Lower lobe of right lung (tissue), 2 donors: Measurements from ENCODE around the gene SRCAP. TPM values are rescaled to one million over a fixed set of nuclear protein-coding genes. Genes with fewer than 3 reads are reported as not detected.

Source experiments
- ATAC-seq, 2 donors: fragments of 200-7000 bp; cut with Tn5 transposase; one replicate each; pipeline ENCODE4 v1.9.1; 2020 to 2022; ENCODE audit warnings: mild to moderate bottlenecking in 2 of 2, moderate library complexity in 2 of 2
- DNase-seq: peaks from one replicate; pipeline ENCODE4 v3.0.0-alpha.2; 2020
- H3K27ac ChIP-seq: fragments of 200-600 bp; one replicate; pipeline ENCODE4 v1.8.0; 2022
- H3K27me3 ChIP-seq: fragments of 200-600 bp; one replicate; pipeline ENCODE4 v1.8.0; 2022; ENCODE audit warnings: low read depth
- H3K36me3 ChIP-seq: fragments of 200-600 bp; one replicate; pipeline ENCODE4 v1.8.0; 2022; ENCODE audit warnings: mild to moderate bottlenecking
- H3K4me1 ChIP-seq: fragments of 200-600 bp; one replicate; pipeline ENCODE4 v1.8.0; 2022
- H3K4me3 ChIP-seq: fragments of 200-600 bp; one replicate; pipeline ENCODE4 v1.8.0; 2022; ENCODE audit warnings: mild to moderate bottlenecking
- H3K9me3 ChIP-seq: fragments of 200-600 bp; one replicate; pipeline ENCODE4 v1.8.0; 2022
- intact Hi-C: fragments of 100-400 bp; cut with DNase I; formaldehyde crosslinking; loops from one replicate; pipeline ENCODE4 v1.11.0; 2022
- total RNA-seq: library from RNA; stranded (reverse); fragmentation: NEBNext Ultra II Directional; extraction: Animal tissue kit (Norgen Biotek cat#: 25700); gene quantifications from one replicate; pipeline ENCODE4 v1.2.1, GENCODE V29; 2021
- TF ChIP-seq, protein P1 (sequence below): fragments of 200-600 bp; IDR thresholded peaks from one replicate; pipeline ENCODE4 v1.8.0; 2022; ENCODE audit warnings: antibody characterized with exemption, mild to moderate bottlenecking
- donor health status: DM: no; HTN: yes; CAD: no; lungs with severe emphysema.

Gene SRCAP
- total RNA-seq, 1 donor from 2014 or later, result 73.8 TPM

- ATAC-seq (no peak), DNase-seq (no peak)
- intact Hi-C loops, result no loop called here
- peaks cover 45% of the 10 kb centered on the region for H3K4me1 ChIP-seq
- H3K36me3 ChIP-seq, result peaks cover 64% of the 10 kb centered on the region
- H3K4me3 ChIP-seq, result peak overlapping the region; percentile 52
- peak overlapping the region; percentile 82 for H3K27ac ChIP-seq
- no peaks in the 10 kb centered on the region for H3K9me3 ChIP-seq
- no peaks in the 10 kb centered on the region for H3K27me3 ChIP-seq
- TF ChIP-seq, protein P1, sequence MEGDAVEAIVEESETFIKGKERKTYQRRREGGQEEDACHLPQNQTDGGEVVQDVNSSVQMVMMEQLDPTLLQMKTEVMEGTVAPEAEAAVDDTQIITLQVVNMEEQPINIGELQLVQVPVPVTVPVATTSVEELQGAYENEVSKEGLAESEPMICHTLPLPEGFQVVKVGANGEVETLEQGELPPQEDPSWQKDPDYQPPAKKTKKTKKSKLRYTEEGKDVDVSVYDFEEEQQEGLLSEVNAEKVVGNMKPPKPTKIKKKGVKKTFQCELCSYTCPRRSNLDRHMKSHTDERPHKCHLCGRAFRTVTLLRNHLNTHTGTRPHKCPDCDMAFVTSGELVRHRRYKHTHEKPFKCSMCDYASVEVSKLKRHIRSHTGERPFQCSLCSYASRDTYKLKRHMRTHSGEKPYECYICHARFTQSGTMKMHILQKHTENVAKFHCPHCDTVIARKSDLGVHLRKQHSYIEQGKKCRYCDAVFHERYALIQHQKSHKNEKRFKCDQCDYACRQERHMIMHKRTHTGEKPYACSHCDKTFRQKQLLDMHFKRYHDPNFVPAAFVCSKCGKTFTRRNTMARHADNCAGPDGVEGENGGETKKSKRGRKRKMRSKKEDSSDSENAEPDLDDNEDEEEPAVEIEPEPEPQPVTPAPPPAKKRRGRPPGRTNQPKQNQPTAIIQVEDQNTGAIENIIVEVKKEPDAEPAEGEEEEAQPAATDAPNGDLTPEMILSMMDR, result no peak
Observed at GRCh38 chr16:30656974-30657865, 41.8 kb upstream of the SRCAP start.

- Histone ChIP-seq H3K27me3 (no peaks in the 10 kb centered on the region), H3K4me1 (peaks cover 45% of the 10 kb centered on the region), H3K9me3 (no peaks in the 10 kb centered on the region), H3K27ac (peak within 1 kb of the TSS; percentile 98), H3K36me3 (peaks cover 64% of the 10 kb centered on the region), H3K4me3 (peak within 1 kb of the TSS; percentile 79)
- ATAC-seq (peak; percentile 92 to 94), DNase-seq (peak; percentile 100)
- TF ChIP-seq, protein P1, result peak; percentile 84
- intact Hi-C loops, result no loop called here
Observed at GRCh38 chr16:30657866-30658730, 40.9 kb upstream of the SRCAP start, which contains the start of gene FBRS. Gene FBRS (plus strand): TSS chr16:30658431. CDS start chr16:30659519, 1,088 bp downstream.

DNA sequence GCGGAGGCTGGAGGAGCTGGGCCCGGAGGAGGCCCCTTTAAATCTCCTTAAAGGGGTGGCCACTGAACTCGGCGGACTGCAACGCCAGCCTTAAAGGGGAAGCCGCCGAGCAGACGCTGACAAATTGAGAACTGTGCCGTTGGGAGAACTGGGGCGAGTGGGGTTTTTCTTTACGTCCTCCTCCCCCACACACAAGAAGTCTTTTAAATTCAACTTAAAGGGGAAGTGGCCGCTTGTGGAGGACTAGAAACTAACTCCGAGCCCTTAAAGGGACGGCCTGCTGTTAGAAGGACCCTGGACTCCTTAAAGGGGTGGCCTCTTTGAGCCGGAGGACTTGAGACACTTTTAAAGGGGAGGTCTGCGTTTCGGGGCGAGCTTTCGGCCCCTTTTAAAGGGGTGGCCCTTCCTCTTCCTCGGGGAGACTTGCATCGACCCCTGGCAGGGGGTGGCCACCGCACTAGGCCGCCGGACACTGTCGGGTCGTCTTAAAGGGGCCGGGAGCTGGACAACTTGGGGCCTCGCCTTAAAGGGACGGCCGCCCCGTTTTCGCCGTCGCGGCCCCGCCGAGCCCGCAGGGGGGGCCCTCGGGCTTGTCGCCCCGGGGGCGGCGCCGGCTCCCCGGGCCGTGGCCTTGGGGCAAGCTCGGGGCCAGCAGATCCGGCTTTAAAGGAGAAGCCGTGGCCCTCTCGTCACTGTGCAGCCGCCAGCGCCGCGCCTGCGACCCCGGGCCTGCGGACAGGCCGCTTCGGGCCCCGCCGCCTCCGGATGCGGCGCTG lies 40.1 kb upstream of the SRCAP start:
- peaks cover 64% of the 10 kb centered on the region for H3K36me3 ChIP-seq
- H3K9me3 ChIP-seq, result no peaks in the 10 kb centered on the region
- TF ChIP-seq, protein P1, result no peak
- peaks cover 53% of the 10 kb centered on the region for H3K4me1 ChIP-seq
- H3K27ac ChIP-seq, result peak overlapping the region; percentile 98
- H3K27me3 ChIP-seq, result no peaks in the 10 kb centered on the region
- ATAC-seq (peak; percentile 48 to 56), DNase-seq (peak; percentile 84)
- intact Hi-C loops, result no loop called here
- peak overlapping the region; percentile 79 for H3K4me3 ChIP-seq

DNA sequence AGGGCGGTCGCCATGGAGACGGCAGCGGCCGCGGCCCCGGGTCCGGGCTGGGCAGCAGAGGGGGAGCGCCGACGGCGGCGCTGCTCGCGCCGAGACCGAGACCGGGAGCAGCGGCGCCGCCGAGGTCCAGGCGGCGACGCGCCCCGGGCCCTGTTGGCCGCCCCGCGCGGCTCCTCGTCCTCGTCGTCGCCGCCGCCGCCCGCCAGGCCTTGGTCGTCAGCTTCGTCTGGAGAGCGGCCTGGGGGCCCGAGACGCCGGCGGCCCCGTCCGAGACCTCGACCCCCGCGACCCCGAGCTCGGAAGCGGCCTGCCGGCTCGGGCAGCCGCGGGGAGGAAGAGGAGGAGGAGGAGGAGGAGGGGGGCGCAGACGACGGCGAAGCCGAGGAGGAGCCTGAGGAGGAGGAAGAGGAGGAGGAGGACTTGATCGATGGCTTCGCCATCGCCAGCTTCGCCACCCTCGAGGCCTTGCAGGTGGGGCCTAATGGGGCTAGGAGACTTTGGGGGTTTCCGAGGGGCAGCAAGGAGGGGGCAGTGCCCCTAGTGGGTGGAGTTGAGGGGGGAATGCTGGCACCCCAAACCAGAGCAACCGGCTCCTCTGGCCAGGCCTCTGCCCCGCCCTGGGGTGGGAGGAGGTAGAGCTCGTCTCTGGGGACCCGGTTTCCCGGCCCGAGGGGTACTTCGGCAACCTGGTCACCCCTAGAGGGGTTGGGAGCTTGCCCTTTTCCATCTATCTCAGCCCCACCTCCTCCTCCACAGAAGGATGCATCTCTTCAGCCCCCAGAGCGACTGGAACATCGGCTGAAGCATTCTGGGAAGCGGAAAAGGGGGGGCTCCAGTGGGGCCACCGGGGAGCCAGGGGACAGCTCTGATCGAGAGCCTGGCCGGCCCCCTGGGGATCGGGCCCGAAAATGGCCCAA lies 39.2 kb upstream of the SRCAP start:
- DNase-seq, result no peak
- ATAC-seq, result no peak
- Histone ChIP-seq H3K36me3 (peaks cover 63% of the 10 kb centered on the region), H3K4me3 (peak overlapping the region; percentile 79), H3K4me1 (peaks cover 54% of the 10 kb centered on the region), H3K27me3 (no peaks in the 10 kb centered on the region), H3K9me3 (no peaks in the 10 kb centered on the region), H3K27ac (peak overlapping the region; percentile 98)
- intact Hi-C loops, result no loop called here
- TF ChIP-seq, protein P1, result no peak
